SK-N-SH treated with all-trans-retinoic acid at 6 μM for 48 hours (cell line): ENCODE data around the gene STOML1.

Experiments
- ZFP3 ChIP-seq: fragments of 250-450 bp; sonication (Bioruptor Pico); IDR thresholded peaks from 2 replicates; pipeline ENCODE4 v1.5.0; 2020; ENCODE audit warnings: mild to moderate bottlenecking, moderate library complexity
- TF ChIP-seq, protein P1 (sequence below): fragments of 250-450 bp; sonication (Bioruptor Pico); IDR thresholded peaks from 2 replicates; pipeline ENCODE4 v1.8.0; 2020; ENCODE audit warnings: mild to moderate bottlenecking, moderate library complexity, borderline replicate concordance

DNA sequence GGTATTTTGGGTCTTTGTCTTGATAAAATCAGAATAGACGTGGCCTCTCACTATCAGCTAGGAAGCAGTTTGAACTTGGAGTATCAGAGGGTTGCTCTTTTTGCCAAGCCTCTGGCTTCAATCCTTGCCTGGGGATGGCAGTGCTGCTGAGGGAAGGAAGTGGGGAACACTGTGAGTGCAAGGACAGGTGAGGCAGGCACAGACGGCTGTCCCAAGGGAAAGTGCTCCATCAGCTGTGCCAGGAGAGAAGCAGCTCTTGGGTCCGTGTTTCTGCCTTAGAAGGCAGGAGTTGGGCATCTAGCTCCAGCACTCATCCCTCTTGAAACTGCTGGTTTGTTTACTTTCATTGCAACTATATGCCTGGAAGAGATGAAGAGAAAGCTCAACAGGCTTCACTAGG is 35.6 kb upstream of the STOML1 start:
- TF ChIP-seq ZFP3 = no peak
- TF ChIP-seq, protein P1, sequence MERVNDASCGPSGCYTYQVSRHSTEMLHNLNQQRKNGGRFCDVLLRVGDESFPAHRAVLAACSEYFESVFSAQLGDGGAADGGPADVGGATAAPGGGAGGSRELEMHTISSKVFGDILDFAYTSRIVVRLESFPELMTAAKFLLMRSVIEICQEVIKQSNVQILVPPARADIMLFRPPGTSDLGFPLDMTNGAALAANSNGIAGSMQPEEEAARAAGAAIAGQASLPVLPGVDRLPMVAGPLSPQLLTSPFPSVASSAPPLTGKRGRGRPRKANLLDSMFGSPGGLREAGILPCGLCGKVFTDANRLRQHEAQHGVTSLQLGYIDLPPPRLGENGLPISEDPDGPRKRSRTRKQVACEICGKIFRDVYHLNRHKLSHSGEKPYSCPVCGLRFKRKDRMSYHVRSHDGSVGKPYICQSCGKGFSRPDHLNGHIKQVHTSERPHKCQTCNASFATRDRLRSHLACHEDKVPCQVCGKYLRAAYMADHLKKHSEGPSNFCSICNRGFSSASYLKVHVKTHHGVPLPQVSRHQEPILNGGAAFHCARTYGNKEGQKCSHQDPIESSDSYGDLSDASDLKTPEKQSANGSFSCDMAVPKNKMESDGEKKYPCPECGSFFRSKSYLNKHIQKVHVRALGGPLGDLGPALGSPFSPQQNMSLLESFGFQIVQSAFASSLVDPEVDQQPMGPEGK (CRISPR knock-in tag) = no peak
